ENCODE data around the gene HACD2.

DNA sequence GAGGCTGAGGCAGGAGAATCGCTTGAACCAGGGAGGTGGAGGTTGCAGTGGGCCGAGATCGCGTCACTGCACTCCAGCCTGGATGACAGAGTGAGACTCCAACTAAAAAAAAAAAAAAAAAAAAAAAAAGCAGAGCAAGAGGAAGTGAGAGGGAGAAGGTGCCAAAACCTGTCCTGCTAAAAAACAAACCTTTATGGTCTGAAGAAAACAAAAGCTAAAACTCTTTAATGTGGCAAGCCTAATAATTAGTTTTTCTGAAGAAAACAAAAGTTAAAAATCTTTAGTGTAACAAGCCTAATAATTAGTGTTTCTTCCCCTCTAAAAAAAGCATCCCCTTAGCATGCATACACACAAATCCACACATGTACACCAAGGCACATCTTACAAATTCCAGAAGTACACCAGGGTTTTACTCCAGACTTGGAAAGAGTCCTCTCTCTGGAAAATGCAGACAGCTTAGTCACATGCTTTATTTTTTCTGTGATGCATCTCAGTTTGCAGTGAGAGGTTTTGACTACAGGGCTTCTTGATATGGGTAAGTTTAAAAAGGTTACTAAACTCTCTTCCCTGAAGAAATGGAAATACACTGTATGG, 65.9 kb downstream of the HACD2 start:
- TF ChIP-seq JUND (IDR thresholded peaks at IDR 0.05) (no peak), EP300 (IDR thresholded peaks at IDR 0.05; ENCODE audit: borderline replicate concordance in 1 of 2, low read depth in 1 of 2, low read length in 1 of 2) (no peak), SIN3A (IDR thresholded peaks at IDR 0.05; ENCODE audit: borderline replicate concordance, low read depth, low read length) (no peak), POLR2AphosphoS5 (IDR thresholded peaks at IDR 0.05; ENCODE audit: low read depth, low read length) (no peak), CTCF (IDR thresholded peaks at IDR 0.05) (no peak), TAF1 (IDR thresholded peaks at IDR 0.05; ENCODE audit: borderline replicate concordance, low read depth, low read length) (no peak), RAD21 (IDR thresholded peaks at IDR 0.05; ENCODE audit: low read length) (no peak), REST (IDR thresholded peaks at IDR 0.05; ENCODE audit: low read depth, low read length) (no peak), GABPA (IDR thresholded peaks at IDR 0.05; ENCODE audit: low read depth) (no peak)

All from SK-N-SH (cell line).